C4-2B (cell line): ENCODE measurements around the gene MYOZ1.

Experiments used
- ZFX ChIP-seq: fragments of 450-650 bp; IDR thresholded peaks from 2 replicates; pipeline ENCODE4 v1.6.1; 2017
- TF ChIP-seq, protein P1 (sequence below): fragments of 450-650 bp; conservative IDR thresholded peaks from 2 replicates; pipeline ENCODE4 v1.5.1; 2017; ENCODE audit warnings: mild to moderate bottlenecking

DNA sequence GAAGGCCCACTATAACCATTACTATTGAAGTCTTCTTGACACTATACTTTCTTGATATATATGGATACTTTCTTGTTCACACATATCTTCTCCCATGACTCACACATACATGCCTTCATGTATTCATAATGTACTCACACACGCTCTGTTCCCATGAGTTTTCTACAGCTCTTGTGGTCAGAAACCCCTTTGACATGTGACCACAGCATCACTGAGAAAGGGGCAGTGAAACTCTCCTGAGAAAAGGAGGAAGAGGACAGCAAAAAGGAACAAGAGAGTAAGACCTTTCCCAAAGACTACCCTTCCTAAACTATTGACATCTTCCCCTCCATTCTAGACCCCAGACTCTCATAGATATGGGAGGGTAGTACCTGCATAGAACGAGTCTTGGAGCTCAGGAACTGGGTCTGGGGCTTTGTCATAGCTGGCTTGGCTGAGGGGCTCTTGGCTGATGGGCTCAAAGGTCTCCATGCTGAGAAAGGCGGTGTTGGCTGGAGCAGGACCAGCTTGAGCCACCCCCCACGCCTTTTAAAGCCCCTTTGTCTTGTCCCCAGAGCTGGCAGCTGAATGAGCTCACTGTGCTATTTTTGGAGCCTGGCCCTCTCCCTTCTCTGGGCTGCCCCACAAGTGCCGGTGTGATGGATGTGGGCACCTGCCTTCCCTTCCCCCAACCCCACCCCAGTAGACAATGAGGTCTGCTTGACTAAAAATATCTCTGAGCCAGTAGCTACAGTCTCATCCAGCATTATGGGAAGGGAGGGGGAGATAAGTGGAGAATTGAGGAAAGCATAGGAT, 9.5 kb upstream of the MYOZ1 start:
- TF ChIP-seq, protein P1, sequence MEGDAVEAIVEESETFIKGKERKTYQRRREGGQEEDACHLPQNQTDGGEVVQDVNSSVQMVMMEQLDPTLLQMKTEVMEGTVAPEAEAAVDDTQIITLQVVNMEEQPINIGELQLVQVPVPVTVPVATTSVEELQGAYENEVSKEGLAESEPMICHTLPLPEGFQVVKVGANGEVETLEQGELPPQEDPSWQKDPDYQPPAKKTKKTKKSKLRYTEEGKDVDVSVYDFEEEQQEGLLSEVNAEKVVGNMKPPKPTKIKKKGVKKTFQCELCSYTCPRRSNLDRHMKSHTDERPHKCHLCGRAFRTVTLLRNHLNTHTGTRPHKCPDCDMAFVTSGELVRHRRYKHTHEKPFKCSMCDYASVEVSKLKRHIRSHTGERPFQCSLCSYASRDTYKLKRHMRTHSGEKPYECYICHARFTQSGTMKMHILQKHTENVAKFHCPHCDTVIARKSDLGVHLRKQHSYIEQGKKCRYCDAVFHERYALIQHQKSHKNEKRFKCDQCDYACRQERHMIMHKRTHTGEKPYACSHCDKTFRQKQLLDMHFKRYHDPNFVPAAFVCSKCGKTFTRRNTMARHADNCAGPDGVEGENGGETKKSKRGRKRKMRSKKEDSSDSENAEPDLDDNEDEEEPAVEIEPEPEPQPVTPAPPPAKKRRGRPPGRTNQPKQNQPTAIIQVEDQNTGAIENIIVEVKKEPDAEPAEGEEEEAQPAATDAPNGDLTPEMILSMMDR, result no peak
- TF ChIP-seq ZFX, result no peak
